DND-41 (cell line): ENCODE measurements around the gene NHERF2.

ENCODE experiments used
- EZH2 ChIP-seq: IDR thresholded peaks from 3 replicates; pipeline ENCODE4 v1.6.1; 2012; ENCODE audit warnings: borderline replicate concordance, low read depth, mild to moderate bottlenecking, moderate library complexity, low read length, inconsistent platforms; ENCODE audit not compliant: severe bottlenecking
- TF ChIP-seq, protein P1 (sequence below): IDR thresholded peaks from 2 replicates; pipeline ENCODE4 v1.5.1; 2012; ENCODE audit warnings: borderline replicate concordance, low read length, moderate library complexity, mild to moderate bottlenecking; ENCODE audit not compliant: poor library complexity, severe bottlenecking; ENCODE audit errors: extremely low read depth

DNA sequence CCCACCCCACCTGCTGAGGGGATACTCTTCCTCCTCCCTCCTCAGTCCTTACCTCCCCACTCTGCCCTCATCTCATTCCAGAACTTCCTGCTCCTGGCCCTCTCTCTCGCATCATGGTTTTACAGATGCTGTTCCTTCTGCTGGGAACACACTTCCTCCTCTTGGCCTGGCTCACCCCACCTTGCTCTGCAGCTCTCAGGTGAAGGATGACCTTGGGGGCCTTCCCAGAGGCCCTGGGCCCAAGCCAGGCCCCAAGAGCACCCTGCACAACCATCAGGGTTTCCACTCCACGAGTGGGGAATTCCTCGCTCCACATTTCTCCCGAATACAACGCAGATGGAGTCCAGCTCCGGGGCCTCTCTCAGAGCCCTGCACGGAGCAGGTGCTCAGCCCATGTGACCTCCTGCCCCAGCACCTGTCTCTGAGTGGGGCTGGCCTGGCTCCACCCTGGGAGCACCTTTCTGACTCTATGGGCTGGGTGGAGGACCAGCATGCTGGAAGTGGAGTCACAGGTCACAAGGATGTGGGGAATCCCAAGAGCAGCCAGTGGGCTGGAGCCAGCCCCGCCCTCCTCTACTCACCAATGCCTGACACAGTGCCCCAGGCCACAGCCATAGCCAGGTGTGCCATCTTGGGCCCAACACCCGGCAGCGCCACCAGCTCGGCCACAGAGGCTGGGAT, 16.4 kb downstream of the NHERF2 start:
- TF ChIP-seq, protein P1, sequence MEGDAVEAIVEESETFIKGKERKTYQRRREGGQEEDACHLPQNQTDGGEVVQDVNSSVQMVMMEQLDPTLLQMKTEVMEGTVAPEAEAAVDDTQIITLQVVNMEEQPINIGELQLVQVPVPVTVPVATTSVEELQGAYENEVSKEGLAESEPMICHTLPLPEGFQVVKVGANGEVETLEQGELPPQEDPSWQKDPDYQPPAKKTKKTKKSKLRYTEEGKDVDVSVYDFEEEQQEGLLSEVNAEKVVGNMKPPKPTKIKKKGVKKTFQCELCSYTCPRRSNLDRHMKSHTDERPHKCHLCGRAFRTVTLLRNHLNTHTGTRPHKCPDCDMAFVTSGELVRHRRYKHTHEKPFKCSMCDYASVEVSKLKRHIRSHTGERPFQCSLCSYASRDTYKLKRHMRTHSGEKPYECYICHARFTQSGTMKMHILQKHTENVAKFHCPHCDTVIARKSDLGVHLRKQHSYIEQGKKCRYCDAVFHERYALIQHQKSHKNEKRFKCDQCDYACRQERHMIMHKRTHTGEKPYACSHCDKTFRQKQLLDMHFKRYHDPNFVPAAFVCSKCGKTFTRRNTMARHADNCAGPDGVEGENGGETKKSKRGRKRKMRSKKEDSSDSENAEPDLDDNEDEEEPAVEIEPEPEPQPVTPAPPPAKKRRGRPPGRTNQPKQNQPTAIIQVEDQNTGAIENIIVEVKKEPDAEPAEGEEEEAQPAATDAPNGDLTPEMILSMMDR = no peak
- TF ChIP-seq EZH2 = no peak
